OCI-LY1 (cell line): ENCODE data around the gene FILIP1L.

Experiments
- H2AFZ ChIP-seq: fragments of 200-600 bp; sonication (generic), shearing (Covaris generic); 2 replicates; pipeline ENCODE4 v1.6.0; 2014; ENCODE audit warnings: antibody characterized with exemption, mild to moderate bottlenecking, low read length
- H3F3A ChIP-seq: fragments of 200-600 bp; sonication (generic), shearing (Covaris generic); 2 replicates; pipeline ENCODE4 v1.6.0; 2014; ENCODE audit warnings: mild to moderate bottlenecking, antibody characterized with exemption, low read length, moderate library complexity; ENCODE audit not compliant: insufficient read depth
- H3K27ac ChIP-seq: fragments of 200-600 bp; sonication (generic); 2 replicates; pipeline ENCODE4 v1.5.1; 2014; ENCODE audit warnings: low read length, mixed run types, mild to moderate bottlenecking, low read depth; ENCODE audit not compliant: poor library complexity, severe bottlenecking
- H3K27me3 ChIP-seq: fragments of 200-600 bp; sonication (generic); 2 replicates; pipeline ENCODE4 v1.6.0; 2014; ENCODE audit warnings: antibody characterized with exemption, mild to moderate bottlenecking, low read length, moderate library complexity; ENCODE audit not compliant: insufficient read depth
- H3K36me3 ChIP-seq: fragments of 200-600 bp; sonication (generic); 2 replicates; pipeline ENCODE4 v1.6.1; 2014; ENCODE audit warnings: mild to moderate bottlenecking, antibody characterized with exemption, low read length, moderate library complexity, mixed read lengths; ENCODE audit not compliant: insufficient read depth
- H3K4me1 ChIP-seq: fragments of 200-600 bp; sonication (generic); 2 replicates; pipeline ENCODE4 v1.5.1; 2014; ENCODE audit warnings: mild to moderate bottlenecking, low read length, moderate library complexity; ENCODE audit not compliant: insufficient read depth, severe bottlenecking
- H3K4me2 ChIP-seq: fragments of 200-600 bp; sonication (generic), shearing (Covaris generic); 2 replicates; pipeline ENCODE4 v1.6.1; 2014; ENCODE audit warnings: low read length
- H3K4me3 ChIP-seq: fragments of 200-600 bp; sonication (generic); 2 replicates; pipeline ENCODE4 v1.5.1; 2014; ENCODE audit warnings: low read length, low read depth, mild to moderate bottlenecking, mixed read lengths; ENCODE audit not compliant: poor library complexity, severe bottlenecking
- H3K79me2 ChIP-seq: fragments of 200-600 bp; shearing (Covaris generic); 2 replicates; pipeline ENCODE4 v1.6.1; 2016; ENCODE audit warnings: mixed run types, low read length, mixed read lengths; ENCODE audit not compliant: insufficient read depth
- H3K9ac ChIP-seq: fragments of 200-600 bp; sonication (generic), shearing (Covaris generic); 2 replicates; pipeline ENCODE4 v1.6.1; 2014; ENCODE audit warnings: mild to moderate bottlenecking, low read length, mixed read lengths
- H3K9me2 ChIP-seq: fragments of 200-600 bp; sonication (generic), shearing (Covaris generic); 2 replicates; pipeline ENCODE4 v1.6.1; 2014; ENCODE audit warnings: low read depth, mild to moderate bottlenecking, low read length, mixed read lengths
- H3K9me3 ChIP-seq: fragments of 200-600 bp; shearing (Covaris generic); 2 replicates; pipeline ENCODE4 v1.6.1; 2014; ENCODE audit warnings: low read length, mixed read lengths
- H4K20me1 ChIP-seq: fragments of 200-600 bp; sonication (generic), shearing (Covaris generic); 2 replicates; pipeline ENCODE4 v1.6.0; 2016; ENCODE audit warnings: mild to moderate bottlenecking, low read length; ENCODE audit not compliant: insufficient read depth
- EZH2 ChIP-seq: fragments of 200-600 bp; sonication (generic), shearing (Covaris generic); IDR thresholded peaks from 2 replicates; pipeline ENCODE4 v1.8.0; 2017; ENCODE audit warnings: borderline replicate concordance, mixed run types, mild to moderate bottlenecking, antibody characterized with exemption, low read length, moderate library complexity, mixed read lengths
- TF ChIP-seq, protein P1 (sequence below): fragments of 200-600 bp; sonication (generic), shearing (Covaris generic); IDR thresholded peaks from 2 replicates; pipeline ENCODE4 v1.5.1; 2017; ENCODE audit warnings: mild to moderate bottlenecking, antibody characterized with exemption, low read length, moderate library complexity, mixed read lengths

The FILIP1L gene

DNA sequence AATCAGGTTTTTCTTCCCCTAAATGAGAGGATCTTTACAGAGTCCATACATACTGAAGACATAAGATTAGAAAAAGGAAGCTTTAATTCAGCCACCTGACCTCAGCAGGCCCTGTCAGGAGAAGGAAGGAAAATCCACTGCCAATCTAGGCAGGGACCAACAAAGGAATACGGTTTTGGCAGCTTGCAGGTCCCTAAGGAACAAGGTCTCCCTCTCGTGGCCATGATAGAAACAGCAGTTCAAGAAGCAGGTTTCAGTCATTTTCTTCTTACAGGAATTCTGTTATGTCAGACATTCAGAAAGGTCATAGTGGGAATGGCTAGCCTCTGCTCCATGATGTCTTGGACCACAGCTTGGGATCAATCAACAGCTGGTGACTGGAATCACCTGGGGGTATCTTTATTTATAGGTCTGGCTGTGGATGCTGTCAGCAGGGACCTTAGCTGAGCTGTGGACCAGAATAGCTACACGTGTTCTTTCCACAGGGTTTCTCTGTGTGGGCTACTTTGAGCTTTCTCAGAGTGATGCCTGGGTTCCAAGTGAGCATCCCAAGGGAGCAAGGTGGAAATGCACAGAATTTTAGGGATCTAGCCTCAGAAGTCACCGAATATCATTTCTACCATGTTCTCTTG is 306.0 kb downstream of the FILIP1L start:
- Histone ChIP-seq H3K79me2 (no peaks in the 10 kb centered on the region), H3K4me2 (no peak overlapping the region), H3K9me3 (peaks cover 13% of the 10 kb centered on the region), H4K20me1 (no peaks in the 10 kb centered on the region), H3K9me2 (no peaks in the 10 kb centered on the region), H2AFZ (no peak overlapping the region), H3K27ac (no peak overlapping the region), H3K4me1 (no peaks in the 10 kb centered on the region), H3K9ac (no peak overlapping the region), H3F3A (no peaks in the 10 kb centered on the region), H3K4me3 (no peak overlapping the region), H3K36me3 (no peaks in the 10 kb centered on the region), H3K27me3 (no peaks in the 10 kb centered on the region)
- TF ChIP-seq EZH2 = no peak
- TF ChIP-seq, protein P1, sequence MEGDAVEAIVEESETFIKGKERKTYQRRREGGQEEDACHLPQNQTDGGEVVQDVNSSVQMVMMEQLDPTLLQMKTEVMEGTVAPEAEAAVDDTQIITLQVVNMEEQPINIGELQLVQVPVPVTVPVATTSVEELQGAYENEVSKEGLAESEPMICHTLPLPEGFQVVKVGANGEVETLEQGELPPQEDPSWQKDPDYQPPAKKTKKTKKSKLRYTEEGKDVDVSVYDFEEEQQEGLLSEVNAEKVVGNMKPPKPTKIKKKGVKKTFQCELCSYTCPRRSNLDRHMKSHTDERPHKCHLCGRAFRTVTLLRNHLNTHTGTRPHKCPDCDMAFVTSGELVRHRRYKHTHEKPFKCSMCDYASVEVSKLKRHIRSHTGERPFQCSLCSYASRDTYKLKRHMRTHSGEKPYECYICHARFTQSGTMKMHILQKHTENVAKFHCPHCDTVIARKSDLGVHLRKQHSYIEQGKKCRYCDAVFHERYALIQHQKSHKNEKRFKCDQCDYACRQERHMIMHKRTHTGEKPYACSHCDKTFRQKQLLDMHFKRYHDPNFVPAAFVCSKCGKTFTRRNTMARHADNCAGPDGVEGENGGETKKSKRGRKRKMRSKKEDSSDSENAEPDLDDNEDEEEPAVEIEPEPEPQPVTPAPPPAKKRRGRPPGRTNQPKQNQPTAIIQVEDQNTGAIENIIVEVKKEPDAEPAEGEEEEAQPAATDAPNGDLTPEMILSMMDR = peak; percentile 83

DNA sequence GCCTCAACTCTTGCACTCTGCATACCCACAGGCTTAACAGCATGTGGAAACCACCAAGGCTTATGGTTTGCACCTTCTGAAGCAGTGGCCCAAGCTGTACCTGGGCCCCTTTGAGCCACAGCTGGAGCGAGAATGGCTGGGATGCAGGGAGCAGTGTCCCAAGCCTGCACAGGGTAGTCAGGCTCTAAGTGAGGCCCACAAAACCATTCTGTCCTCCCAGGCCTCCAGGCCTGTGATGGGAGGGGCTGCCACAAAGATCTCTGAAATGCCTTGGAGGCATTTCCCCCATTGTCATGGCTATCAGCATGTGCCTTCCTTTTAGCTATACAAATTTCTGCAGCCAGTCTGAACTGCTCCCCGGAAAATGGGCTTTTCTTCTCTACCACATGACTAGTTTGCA is 309.1 kb downstream of the FILIP1L start:
- TF ChIP-seq, protein P1 = no peak
- no peak overlapping the region for H3K27ac ChIP-seq
- H3F3A ChIP-seq = no peaks in the 10 kb centered on the region
- H3K9me2 ChIP-seq = no peaks in the 10 kb centered on the region
- no peaks in the 10 kb centered on the region for H3K79me2 ChIP-seq
- H3K9ac ChIP-seq = no peak overlapping the region
- H2AFZ ChIP-seq = no peak overlapping the region
- H3K4me2 ChIP-seq = no peak overlapping the region
- H3K4me1 ChIP-seq = no peaks in the 10 kb centered on the region
- peaks cover 15% of the 10 kb centered on the region for H3K9me3 ChIP-seq
- H3K27me3 ChIP-seq = no peaks in the 10 kb centered on the region
- H3K4me3 ChIP-seq = no peak overlapping the region
- H4K20me1 ChIP-seq = no peaks in the 10 kb centered on the region
- H3K36me3 ChIP-seq = no peaks in the 10 kb centered on the region

DNA sequence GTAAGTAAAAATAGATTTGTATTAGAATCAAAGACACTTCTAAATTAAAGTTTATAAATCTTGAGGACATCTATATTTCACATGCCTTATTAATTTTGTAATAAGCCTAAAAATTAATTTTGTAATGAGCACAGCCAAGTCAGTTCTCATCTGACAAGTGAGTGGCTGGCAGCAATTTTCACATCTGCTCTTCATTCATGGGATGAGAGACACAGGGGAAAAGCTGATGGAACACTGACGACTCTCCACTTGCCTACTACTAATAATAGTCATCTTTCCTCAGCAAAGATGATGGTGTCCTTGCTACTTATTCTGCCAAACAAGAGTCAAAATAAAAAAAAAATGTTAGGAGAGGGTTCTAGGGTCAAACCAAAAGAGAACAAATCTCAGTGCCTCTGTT is 311.0 kb downstream of the FILIP1L start:
- Histone ChIP-seq H3K9ac (no peak overlapping the region), H3K27ac (no peak overlapping the region), H3K4me1 (no peaks in the 10 kb centered on the region), H3K27me3 (no peaks in the 10 kb centered on the region), H3K79me2 (no peaks in the 10 kb centered on the region), H3K36me3 (no peaks in the 10 kb centered on the region), H3K4me3 (no peak overlapping the region), H3K9me3 (peaks cover 15% of the 10 kb centered on the region), H3F3A (no peaks in the 10 kb centered on the region), H3K4me2 (no peak overlapping the region), H4K20me1 (no peaks in the 10 kb centered on the region), H3K9me2 (no peaks in the 10 kb centered on the region), H2AFZ (no peak overlapping the region)
- TF ChIP-seq EZH2 = no peak
- TF ChIP-seq, protein P1 = no peak
